T-helper 2 cell treated with Interferon-gamma antibody and Interleukin-4, amounts not matched to agents 100 ng/mL and 5 ng/mL, for 36 hours (primary cell): ENCODE data around the gene POLD2. TPM values are rescaled to one million over a fixed set of nuclear protein-coding genes. Genes with fewer than 3 reads are reported as not detected.

Source experiments
- intact Hi-C: fragments of 100-400 bp; cut with micrococcal nuclease; formaldehyde crosslinking; loops from one replicate; pipeline ENCODE4 v1.15.1; 2023
- total RNA-seq: library from RNA; stranded (reverse); gene quantifications from 2 replicates; pipeline ENCODE4 v1.2.3, GENCODE V29; 2022

Gene POLD2
- total RNA-seq, 1 donor from 2014 or later: 142 TPM

DNA sequence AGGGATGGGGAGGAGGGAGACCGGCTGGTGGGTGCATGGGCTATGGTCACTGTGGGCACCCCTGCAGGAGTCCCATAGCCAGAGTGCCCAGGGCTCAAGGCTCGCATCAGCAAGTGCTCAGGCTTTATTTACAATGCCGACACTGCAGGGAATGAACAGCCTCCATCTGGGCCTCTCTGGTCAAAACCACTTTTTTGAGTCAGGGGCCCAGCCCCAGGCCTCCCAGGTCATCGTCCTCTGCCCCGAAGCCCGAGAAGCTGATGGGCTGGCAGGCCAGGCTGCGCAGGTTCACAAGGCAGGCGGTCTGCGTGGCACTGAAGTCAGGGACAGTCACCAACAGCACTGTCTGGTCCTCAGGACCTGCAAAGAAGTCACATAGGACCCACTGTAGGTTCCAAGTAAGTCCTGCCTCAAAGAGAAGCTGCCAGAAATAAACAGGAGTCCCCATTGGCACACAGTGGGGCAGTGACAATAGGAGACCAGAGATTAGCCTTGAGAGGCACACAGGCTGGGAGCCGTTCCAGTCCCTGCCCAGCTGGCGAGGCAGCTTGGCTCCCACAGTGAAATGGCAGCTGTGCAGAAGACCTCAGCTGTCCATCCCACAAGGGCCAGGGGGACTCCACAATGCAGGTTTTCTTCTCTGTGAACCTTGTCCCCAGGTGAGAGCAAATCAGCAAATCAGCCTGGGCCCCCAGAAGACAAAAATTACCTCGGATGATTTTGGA lies 8.6 kb downstream of the POLD2 start:
- intact Hi-C loops: no loop called here

DNA sequence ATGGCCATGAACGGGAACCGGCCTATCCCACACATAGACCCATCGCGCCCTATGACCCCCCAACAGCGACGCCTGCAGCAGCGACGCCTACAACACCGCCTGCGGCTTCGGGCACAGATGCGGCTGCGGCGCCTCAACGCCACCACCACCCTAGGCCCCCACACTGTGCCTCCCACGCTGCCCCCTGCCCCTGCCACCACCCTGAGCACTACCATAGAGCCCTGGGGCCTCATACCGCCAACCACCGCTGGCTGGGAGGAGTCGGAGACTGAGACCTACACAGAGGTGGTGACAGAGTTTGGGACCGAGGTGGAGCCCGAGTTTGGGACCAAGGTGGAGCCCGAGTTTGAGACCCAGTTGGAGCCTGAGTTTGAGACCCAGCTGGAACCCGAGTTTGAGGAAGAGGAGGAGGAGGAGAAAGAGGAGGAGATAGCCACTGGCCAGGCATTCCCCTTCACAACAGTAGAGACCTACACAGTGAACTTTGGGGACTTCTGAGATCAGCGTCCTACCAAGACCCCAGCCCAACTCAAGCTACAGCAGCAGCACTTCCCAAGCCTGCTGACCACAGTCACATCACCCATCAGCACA lies 9.5 kb downstream of the POLD2 start:
- intact Hi-C loops: no loop called here

DNA sequence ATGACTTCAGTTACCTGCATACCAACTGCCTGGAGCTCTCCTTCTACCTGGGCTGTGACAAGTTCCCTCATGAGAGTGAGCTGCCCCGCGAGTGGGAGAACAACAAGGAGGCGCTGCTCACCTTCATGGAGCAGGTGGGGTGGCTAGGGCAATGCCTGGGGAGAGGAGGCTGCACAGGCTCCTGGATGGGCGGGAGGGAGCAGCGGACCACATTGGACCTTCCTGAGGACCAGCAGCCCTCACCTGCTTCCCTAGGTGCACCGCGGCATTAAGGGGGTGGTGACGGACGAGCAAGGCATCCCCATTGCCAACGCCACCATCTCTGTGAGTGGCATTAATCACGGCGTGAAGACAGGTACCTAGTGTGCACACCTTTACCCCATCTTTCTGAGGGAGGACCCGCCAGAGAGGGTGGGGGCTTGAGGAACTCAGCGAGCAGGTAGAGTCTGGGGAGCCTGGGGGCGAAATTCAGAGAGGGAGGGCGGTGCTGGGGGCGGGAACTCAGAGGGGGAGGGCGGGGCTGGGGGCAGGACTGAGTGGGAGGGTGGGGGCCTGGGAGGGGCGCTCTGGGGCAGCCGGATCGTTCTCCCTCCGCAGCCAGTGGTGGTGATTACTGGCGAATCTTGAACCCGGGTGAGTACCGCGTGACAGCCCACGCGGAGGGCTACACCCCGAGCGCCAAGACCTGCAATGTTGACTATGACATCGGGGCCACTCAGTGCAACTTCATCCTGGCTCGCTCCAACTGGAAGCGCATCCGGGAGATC lies 10.2 kb downstream of the POLD2 start:
- intact Hi-C loops: no loop called here

DNA sequence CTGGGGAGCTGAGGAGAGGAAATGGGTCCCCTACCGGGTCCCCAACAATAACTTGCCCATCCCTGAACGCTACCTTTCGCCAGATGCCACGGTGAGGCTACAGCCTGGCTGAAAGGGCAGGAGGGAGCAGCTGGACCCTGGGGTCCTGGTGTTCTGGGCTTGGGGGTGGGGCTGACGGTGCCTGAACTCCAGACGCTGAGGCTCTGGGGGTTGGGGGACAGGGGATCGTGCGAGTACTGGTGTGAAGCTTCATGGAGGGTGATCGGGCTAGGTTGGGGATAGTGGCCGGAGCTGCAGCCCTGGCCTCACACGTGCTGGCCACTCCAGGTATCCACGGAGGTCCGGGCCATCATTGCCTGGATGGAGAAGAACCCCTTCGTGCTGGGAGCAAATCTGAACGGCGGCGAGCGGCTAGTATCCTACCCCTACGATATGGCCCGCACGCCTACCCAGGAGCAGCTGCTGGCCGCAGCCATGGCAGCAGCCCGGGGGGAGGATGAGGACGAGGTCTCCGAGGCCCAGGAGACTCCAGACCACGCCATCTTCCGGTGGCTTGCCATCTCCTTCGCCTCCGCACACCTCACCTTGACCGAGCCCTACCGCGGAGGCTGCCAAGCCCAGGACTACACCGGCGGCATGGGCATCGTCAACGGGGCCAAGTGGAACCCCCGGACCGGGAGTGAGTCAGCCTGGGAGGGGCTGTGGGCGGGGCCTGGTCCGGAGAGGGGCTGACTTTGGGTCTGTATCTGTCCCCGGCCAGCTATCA lies 10.9 kb downstream of the POLD2 start:
- intact Hi-C loops: no loop called here

DNA sequence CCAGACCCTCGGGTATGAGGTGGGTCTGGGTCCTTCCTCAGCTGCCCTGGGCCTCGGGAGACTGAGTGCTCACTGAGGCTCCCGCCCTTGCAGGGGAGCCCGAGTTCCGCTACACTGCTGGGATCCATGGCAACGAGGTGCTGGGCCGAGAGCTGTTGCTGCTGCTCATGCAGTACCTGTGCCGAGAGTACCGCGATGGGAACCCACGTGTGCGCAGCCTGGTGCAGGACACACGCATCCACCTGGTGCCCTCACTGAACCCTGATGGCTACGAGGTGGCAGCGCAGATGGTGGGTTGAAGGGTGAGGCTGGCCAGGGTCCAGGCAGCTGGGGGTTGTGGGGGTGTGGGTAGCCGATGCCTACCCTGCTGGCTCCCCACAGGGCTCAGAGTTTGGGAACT lies 11.6 kb downstream of the POLD2 start:
- intact Hi-C loops: no loop called here

- intact Hi-C loops: no loop called here
Observed at GRCh38 chr7:44110719-44111635, 12.4 kb downstream of the POLD2 start.

GRCh38 chr7:44109991-44110390 lies 13.4 kb downstream of the POLD2 start:
- intact Hi-C loops: no loop called here

GRCh38 chr7:44108768-44109750 lies 14.3 kb downstream of the POLD2 start:
- intact Hi-C loops: no loop called here

DNA sequence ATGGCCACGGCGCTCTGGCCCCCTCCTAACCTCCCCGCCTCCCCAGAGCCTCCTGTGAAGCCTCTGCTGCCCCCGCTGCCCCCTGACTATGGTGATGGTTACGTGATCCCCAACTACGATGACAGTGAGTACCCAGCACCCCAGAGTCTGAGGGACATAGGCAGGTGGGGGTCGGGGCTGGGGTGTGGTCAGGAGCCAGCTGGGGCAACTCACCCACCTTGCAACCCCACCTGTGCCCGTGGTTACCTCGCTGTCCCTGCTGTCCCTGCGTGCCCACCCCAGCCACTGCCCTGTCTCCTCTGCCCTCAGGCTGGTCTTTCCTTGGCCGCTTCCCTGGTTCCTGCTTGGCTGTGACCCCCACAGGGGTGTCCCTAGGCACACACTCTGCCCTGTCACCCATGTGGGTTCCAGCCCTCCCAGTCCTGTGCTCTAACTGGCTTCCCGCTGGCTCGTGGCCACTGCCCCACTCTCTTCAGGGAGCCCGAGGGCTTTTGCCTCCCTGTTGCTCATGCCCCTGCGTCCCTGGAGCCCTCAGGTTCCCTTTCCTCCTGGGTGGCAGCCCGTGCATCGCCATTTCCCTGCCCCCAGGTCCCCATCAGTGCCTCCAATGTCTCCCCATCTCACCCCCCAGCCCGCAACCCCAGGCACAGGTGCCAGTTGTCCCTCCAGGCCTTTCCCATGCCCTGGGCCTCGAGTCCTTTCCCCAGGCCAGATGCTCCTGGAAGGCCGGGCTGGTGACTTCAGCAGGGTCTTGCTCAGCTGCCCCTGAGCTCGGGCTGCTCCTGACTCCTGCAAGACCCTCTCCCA lies 15.2 kb downstream of the POLD2 start:
- intact Hi-C loops: no loop called here

- intact Hi-C loops: no loop called here
Observed at GRCh38 chr7:44107116-44107960, 16.0 kb downstream of the POLD2 start.

GRCh38 chr7:44106311-44107065 lies 16.9 kb downstream of the POLD2 start:
- intact Hi-C loops: no loop called here

DNA sequence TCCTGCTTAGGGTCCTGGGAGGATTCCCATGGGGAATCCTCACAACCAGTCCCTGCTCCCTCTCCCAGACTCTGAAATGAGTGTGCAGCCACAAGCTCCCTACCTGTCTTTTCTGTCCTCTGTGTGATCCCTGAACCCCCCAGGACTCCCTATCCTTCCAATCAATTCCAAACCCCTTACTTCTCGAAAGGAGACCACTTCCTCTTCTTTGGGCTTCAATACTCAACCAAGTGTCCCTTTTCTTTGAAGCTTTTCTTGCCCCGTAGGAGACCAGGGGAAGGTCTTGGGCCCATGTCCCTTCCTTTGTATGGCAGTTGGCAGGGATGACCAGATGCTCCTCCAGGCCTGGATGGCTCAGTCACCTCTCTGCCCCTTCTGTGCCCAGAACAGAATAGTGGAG lies 17.5 kb downstream of the POLD2 start:
- intact Hi-C loops: no loop called here

- intact Hi-C loops: no loop called here
Observed at GRCh38 chr7:44104860-44105771, 18.2 kb downstream of the POLD2 start.

GRCh38 chr7:44103923-44104859 lies 19.2 kb downstream of the POLD2 start, which contains the start of gene AEBP1:
TSS of gene AEBP1 (plus strand) at chr7:44104345. CDS start at chr7:44104666, 321 bp downstream.
- intact Hi-C loops: no loop called here

DNA sequence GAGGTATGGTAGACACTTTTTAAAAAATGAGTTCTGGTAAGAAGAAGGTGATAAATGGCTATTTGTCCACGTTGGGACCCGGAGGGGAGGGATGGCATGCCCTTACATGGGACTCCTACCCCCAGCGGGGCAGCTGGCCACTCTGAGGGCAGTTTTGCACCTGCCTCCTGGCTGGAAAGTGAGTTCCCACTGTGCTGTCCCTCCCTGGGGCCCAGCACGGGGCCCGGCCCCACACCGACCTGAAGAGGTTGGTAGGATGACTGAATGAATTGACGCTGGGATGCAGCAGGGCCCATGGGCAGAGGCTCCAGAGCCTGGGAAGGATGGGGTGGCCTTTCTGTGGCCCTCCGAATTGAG lies 19.8 kb downstream of the POLD2 start:
- intact Hi-C loops: no loop called here
